Vagina (tissue), 2 donors: ENCODE measurements around the gene MCM7.

Experiments used
- CTCF ChIP-seq, 3 experiments: fragments of 450-650 bp in 2 of 3; fragments of 200-600 bp in 1 of 3; sonication (generic) in 1 of 3; IDR thresholded peaks; one replicate each; pipeline ENCODE4 v1.5.1; 2017 to 2019; ENCODE audit warnings: antibody characterized with exemption in 3 of 3, mild to moderate bottlenecking in 2 of 3, moderate library complexity in 2 of 3
- POLR2A ChIP-seq, 2 donors: fragments of 450-650 bp; IDR thresholded peaks; one replicate each; pipeline ENCODE4 v1.6.1; 2017; ENCODE audit warnings: antibody characterized with exemption in 2 of 2, mild to moderate bottlenecking in 2 of 2, moderate library complexity in 2 of 2

GRCh38 chr7:100102950-100103840, 2.0 kb upstream of the MCM7 start:
- no peak for TF ChIP-seq CTCF (IDR thresholded peaks at IDR 0.05)
- no peak for TF ChIP-seq POLR2A (IDR thresholded peaks at IDR 0.05)
